ENCODE data around the gene GSK3B. TPM values are rescaled to one million over a fixed set of nuclear protein-coding genes. Genes with fewer than 3 reads are reported as not detected.

GSK3B gene
- total RNA-seq, 1 experiment from 2014 or later = 56.5 TPM

DNA sequence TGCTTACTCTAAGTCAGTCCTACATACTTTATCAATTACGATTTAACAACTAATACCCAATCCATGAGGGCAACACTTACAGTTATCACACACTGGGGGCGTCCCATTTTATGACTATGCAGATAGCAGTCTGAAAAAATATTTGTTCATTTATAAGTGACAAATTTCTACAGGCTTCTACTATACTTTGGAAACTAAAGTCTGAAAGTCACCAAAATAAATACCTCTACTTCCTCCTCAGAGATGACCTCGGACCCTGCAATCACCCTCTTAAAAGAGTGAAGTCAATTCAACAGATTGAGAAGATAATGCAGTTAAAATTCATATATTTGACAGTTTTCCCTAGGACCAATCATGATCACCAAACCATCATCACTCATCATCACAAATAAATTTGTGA, 76.6 kb downstream of the GSK3B start:
- H3K79me2 ChIP-seq (ENCODE audit: insufficient read depth, low read length) = peaks cover 11% of the 10 kb centered on the region; the same call in 1 of the 2 replicates
- no peak overlapping the region for H3K18ac ChIP-seq (ENCODE audit: insufficient read length, low read depth, low read length)
- H3K4me3 Mint-ChIP-seq = no peak overlapping the region
- H3K9me3 Mint-ChIP-seq = no peaks in the 10 kb centered on the region
- H3K27me3 ChIP-seq (ENCODE audit: insufficient read depth, low read length) = no peaks in the 10 kb centered on the region
- no peak overlapping the region for H3K9ac ChIP-seq (ENCODE audit: extremely low read depth, insufficient read length, low read length)
- no peak overlapping the region for H2AK5ac ChIP-seq (ENCODE audit: insufficient read length, low read length)
- H2AFZ ChIP-seq (ENCODE audit: low read length) = no peak overlapping the region
- H3K14ac ChIP-seq (ENCODE audit: insufficient read depth, low read length) = no peak overlapping the region
- no peak overlapping the region for H3K56ac ChIP-seq (ENCODE audit: insufficient read length, low read depth, low read length)
- H3K27ac Mint-ChIP-seq = peak overlapping the region in 1 of 3 experiments; percentile 43; a peak in 2 of 7 replicates
- no peaks in the 10 kb centered on the region for H3K9me3 ChIP-seq (ENCODE audit: control insufficient read depth, low read depth, low read length)
- H3K4me2 ChIP-seq (ENCODE audit: insufficient read depth, insufficient read length, low read length) = no peak overlapping the region
- H4K20me1 ChIP-seq (ENCODE audit: control insufficient read depth, insufficient read depth, insufficient read length) = no peaks in the 10 kb centered on the region
- H3K23me2 ChIP-seq (ENCODE audit: insufficient read length, low read depth, low read length, poor library complexity, severe bottlenecking) = no peaks in the 10 kb centered on the region
- H3K4ac ChIP-seq (ENCODE audit: low read depth, low read length) = no peak overlapping the region
- H2BK15ac ChIP-seq (ENCODE audit: low read depth, low read length) = no peak overlapping the region
- H4K8ac ChIP-seq (replicated peaks; ENCODE audit: insufficient read length, low read depth, low read length) = no peak overlapping the region
- no peak overlapping the region for H3K27ac ChIP-seq (ENCODE audit: insufficient read length, low read depth, low read length)
- no peak overlapping the region for H2BK12ac ChIP-seq (ENCODE audit: insufficient read length, low read depth, low read length)
- no peak overlapping the region for H3T11ph ChIP-seq (ENCODE audit: low read length)
- no peaks in the 10 kb centered on the region for H3K27me3 Mint-ChIP-seq (ENCODE audit: low read depth)
- no peak overlapping the region for H4K91ac ChIP-seq (ENCODE audit: insufficient read length, low read depth, low read length)
- no peak overlapping the region for H2BK20ac ChIP-seq (ENCODE audit: low read depth, low read length, poor library complexity, severe bottlenecking)
- TF ChIP-seq, protein P1, sequence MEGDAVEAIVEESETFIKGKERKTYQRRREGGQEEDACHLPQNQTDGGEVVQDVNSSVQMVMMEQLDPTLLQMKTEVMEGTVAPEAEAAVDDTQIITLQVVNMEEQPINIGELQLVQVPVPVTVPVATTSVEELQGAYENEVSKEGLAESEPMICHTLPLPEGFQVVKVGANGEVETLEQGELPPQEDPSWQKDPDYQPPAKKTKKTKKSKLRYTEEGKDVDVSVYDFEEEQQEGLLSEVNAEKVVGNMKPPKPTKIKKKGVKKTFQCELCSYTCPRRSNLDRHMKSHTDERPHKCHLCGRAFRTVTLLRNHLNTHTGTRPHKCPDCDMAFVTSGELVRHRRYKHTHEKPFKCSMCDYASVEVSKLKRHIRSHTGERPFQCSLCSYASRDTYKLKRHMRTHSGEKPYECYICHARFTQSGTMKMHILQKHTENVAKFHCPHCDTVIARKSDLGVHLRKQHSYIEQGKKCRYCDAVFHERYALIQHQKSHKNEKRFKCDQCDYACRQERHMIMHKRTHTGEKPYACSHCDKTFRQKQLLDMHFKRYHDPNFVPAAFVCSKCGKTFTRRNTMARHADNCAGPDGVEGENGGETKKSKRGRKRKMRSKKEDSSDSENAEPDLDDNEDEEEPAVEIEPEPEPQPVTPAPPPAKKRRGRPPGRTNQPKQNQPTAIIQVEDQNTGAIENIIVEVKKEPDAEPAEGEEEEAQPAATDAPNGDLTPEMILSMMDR (conservative IDR thresholded peaks at IDR 0.05) = no peak
- no peaks in the 10 kb centered on the region; the same call in 1 of the 2 replicates for H3K4me1 ChIP-seq (ENCODE audit: insufficient read depth, low read length)
- peaks cover 17 to 19% of the 10 kb centered on the region in 2 experiments for H3K4me1 Mint-ChIP-seq
- H3K23ac ChIP-seq (ENCODE audit: insufficient read length, low read depth, low read length) = no peak overlapping the region
- H2BK5ac ChIP-seq (ENCODE audit: insufficient read length, low read length) = no peak overlapping the region
- DNase-seq = no peak
- H4K5ac ChIP-seq (ENCODE audit: insufficient read length, low read depth, low read length) = no peak overlapping the region
- H2BK120ac ChIP-seq (ENCODE audit: low read depth, low read length, poor library complexity, severe bottlenecking) = no peak overlapping the region
- peaks cover 2% of the 10 kb centered on the region for H3K79me1 ChIP-seq (ENCODE audit: insufficient read depth, low read depth, low read length, poor library complexity, severe bottlenecking)
- no peaks in the 10 kb centered on the region; a peak in 1 of 7 replicates for H3K36me3 Mint-ChIP-seq (ENCODE audit: insufficient read depth in 1 of 3, low read depth in 3 of 3)
- no CpG with 5 or more reads among the region's 3 CpGs for WGBS (ENCODE audit: extremely low coverage, insufficient read length, low lambda C conversion rate)
